ENCODE results near the gene HSD17B2. TPM values are rescaled to one million over a fixed set of nuclear protein-coding genes. Genes with fewer than 3 reads are reported as not detected.
"Not testable (repeated sequence)": the region's sequence is repeated elsewhere in the genome, so short reads cannot be mapped to it uniquely, and the experiment has no call there.

The HSD17B2 gene
- 0.37 TPM for polyA plus RNA-seq (2013, experiment 1 of 2; ENCODE audit: insufficient read length)
- polyA plus RNA-seq (2013, experiment 2 of 2; ENCODE audit: insufficient read length) = 0.63 TPM

GRCh38 chr16:82034981-82035612 lies at the start of gene HSD17B2:
Gene HSD17B2, plus strand, starts transcription at chr16:82035253. Its CDS starts 172 bp downstream, at chr16:82035425.
- DNase-seq = peak; percentile 16

GRCh38 chr16:81987121-81987520 lies 47.9 kb upstream of the HSD17B2 start:
- DNase-seq = no peak

- no peak for DNase-seq
Observed at GRCh38 chr16:81987706-81988105, 47.3 kb upstream of the HSD17B2 start.

GRCh38 chr16:81992859-81993258 lies 42.2 kb upstream of the HSD17B2 start:
- no peak for DNase-seq

- DNase-seq = no peak
Observed at GRCh38 chr16:81994485-81994884, 40.6 kb upstream of the HSD17B2 start.

- no peak for DNase-seq
Observed at GRCh38 chr16:81995651-81996050, 39.4 kb upstream of the HSD17B2 start.

GRCh38 chr16:81996664-81997509 lies 38.2 kb upstream of the HSD17B2 start:
- DNase-seq = peak; percentile 62

- peak; percentile 86 for DNase-seq
Observed at GRCh38 chr16:81997738-81998137, 37.3 kb upstream of the HSD17B2 start.

GRCh38 chr16:82002831-82003230 lies 32.2 kb upstream of the HSD17B2 start:
- no peak for DNase-seq

GRCh38 chr16:82004601-82005000 lies 30.5 kb upstream of the HSD17B2 start:
- DNase-seq = no peak

GRCh38 chr16:82005027-82005830 lies 29.8 kb upstream of the HSD17B2 start:
- DNase-seq = no peak

- DNase-seq = no peak
Observed at GRCh38 chr16:82006036-82006435, 29.0 kb upstream of the HSD17B2 start.

GRCh38 chr16:82007189-82007588 lies 27.9 kb upstream of the HSD17B2 start:
- DNase-seq = no peak

GRCh38 chr16:82008957-82009592 lies 26.0 kb upstream of the HSD17B2 start:
- no peak for DNase-seq

GRCh38 chr16:82009789-82010188 lies 25.3 kb upstream of the HSD17B2 start:
- DNase-seq = not testable (repeated sequence)

GRCh38 chr16:82010649-82011048 lies 24.4 kb upstream of the HSD17B2 start:
- DNase-seq = no peak

GRCh38 chr16:82011199-82011641 lies 23.8 kb upstream of the HSD17B2 start, which contains the start of gene SDR42E1:
Gene SDR42E1, minus strand, starts transcription at chr16:82011470. Its CDS starts 10,612 bp downstream, at chr16:82000858.
- DNase-seq = no peak

- no peak for DNase-seq
Observed at GRCh38 chr16:82013139-82013538, 21.9 kb upstream of the HSD17B2 start.

GRCh38 chr16:82016263-82016662 lies 18.8 kb upstream of the HSD17B2 start:
- DNase-seq = peak; percentile 72

GRCh38 chr16:82016964-82017363 lies 18.1 kb upstream of the HSD17B2 start:
- DNase-seq = peak; percentile 83

GRCh38 chr16:82017911-82018568 lies 17.0 kb upstream of the HSD17B2 start:
- DNase-seq = no peak

GRCh38 chr16:82019535-82019934 lies 15.5 kb upstream of the HSD17B2 start:
- no peak for DNase-seq

Data from fibroblast of skin of scalp (primary cell).